Progenitor cell of endocrine pancreas (in vitro differentiated cells): ENCODE data around the gene ZBTB20. TPM values are rescaled to one million over a fixed set of nuclear protein-coding genes. Genes with fewer than 3 reads are reported as not detected.

Source experiments
- DNase-seq: peaks from one replicate; pipeline ENCODE4 v3.0.0; 2021; ENCODE audit warnings: low spot score; ENCODE audit not compliant: unreplicated experiment
- H3K27ac Mint-ChIP-seq: 2 replicates; pipeline ENCODE4 v1.8.0; 2021; ENCODE audit warnings: mild to moderate bottlenecking, moderate library complexity, mixed read lengths
- H3K27me3 Mint-ChIP-seq: 2 replicates; pipeline ENCODE4 v1.8.0; 2021; ENCODE audit warnings: mixed read lengths
- H3K36me3 Mint-ChIP-seq: 2 replicates; pipeline ENCODE4 v1.8.0; 2022; ENCODE audit warnings: mixed read lengths; ENCODE audit not compliant: insufficient read depth
- H3K4me1 Mint-ChIP-seq: 2 replicates; pipeline ENCODE4 v1.8.0; 2021; ENCODE audit warnings: low read depth, mixed read lengths
- H3K4me3 Mint-ChIP-seq: 2 replicates; pipeline ENCODE4 v1.8.0; 2021; ENCODE audit warnings: low read depth, mild to moderate bottlenecking, moderate library complexity, mixed read lengths
- H3K9me3 Mint-ChIP-seq: 2 replicates; pipeline ENCODE4 v1.8.0; 2021; ENCODE audit warnings: low read depth, mixed read lengths
- CTCF ChIP-seq: fragments of 200-600 bp; sonication (generic); IDR thresholded peaks from one replicate; pipeline ENCODE4 v1.5.0; 2021; ENCODE audit warnings: antibody characterized with exemption, mild to moderate bottlenecking; ENCODE audit not compliant: unreplicated experiment
- total RNA-seq: library from RNA; stranded (reverse); gene quantifications from 2 replicates; pipeline ENCODE4 v1.2.1, GENCODE V29; 2021

ZBTB20 gene
- total RNA-seq, 1 donor from 2014 or later, result 27.3 TPM

DNA sequence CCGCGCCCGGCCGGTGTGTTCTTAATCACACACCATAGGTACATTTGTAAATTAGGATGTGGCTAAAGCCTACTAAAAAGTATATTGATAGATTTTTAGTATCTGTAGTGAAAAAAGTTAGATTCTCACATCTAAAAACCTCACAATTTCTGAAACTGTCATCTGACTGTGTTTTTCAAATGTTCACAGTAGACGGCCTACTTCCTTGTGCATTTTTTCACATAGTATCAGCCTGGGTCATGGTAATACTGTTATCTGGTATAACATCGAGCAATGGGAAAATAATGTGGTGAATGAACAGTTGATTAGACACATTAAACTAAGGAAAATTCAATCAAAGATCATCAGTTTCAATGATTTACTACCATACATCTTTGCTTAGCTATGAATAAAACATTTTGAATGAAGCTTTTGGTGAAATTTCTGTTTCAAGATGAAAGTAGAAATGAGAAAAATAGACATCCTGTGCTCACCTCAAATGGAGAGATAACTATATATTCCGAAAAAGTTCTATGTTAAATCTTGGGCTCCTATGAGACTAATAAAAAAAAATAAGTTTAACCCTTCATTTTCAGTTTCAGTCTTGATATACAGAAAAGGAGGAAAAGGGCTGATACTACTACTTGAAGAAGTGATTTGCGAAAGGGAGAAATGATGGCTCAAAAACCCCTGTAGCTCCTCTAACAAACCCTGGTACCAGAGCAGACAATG, 262.7 kb downstream of the ZBTB20 start:
- Mint-ChIP-seq H3K27ac (no peak overlapping the region), H3K4me3 (no peak overlapping the region), H3K27me3 (no peaks in the 10 kb centered on the region), H3K4me1 (peaks cover 20% of the 10 kb centered on the region), H3K36me3 (no peaks in the 10 kb centered on the region), H3K9me3 (no peaks in the 10 kb centered on the region)
- DNase-seq, result no peak
- TF ChIP-seq CTCF, result no peak

GRCh38 chr3:114880078-114880477, 267.0 kb downstream of the ZBTB20 start:
- DNase-seq, result no peak
- Mint-ChIP-seq H3K9me3 (no peaks in the 10 kb centered on the region), H3K27me3 (no peaks in the 10 kb centered on the region), H3K27ac (no peak overlapping the region), H3K4me1 (peaks cover 6% of the 10 kb centered on the region), H3K36me3 (no peaks in the 10 kb centered on the region), H3K4me3 (no peak overlapping the region)
- TF ChIP-seq CTCF, result no peak

- H3K27me3 Mint-ChIP-seq, result no peaks in the 10 kb centered on the region
- peaks cover 5% of the 10 kb centered on the region for H3K4me1 Mint-ChIP-seq
- H3K27ac Mint-ChIP-seq, result no peak overlapping the region
- H3K4me3 Mint-ChIP-seq, result no peak overlapping the region
- H3K36me3 Mint-ChIP-seq, result no peaks in the 10 kb centered on the region
- TF ChIP-seq CTCF, result no peak
- DNase-seq, result no peak
- no peaks in the 10 kb centered on the region for H3K9me3 Mint-ChIP-seq
Measured at GRCh38 chr3:114879059-114880031, 267.7 kb downstream of the ZBTB20 start.

- Mint-ChIP-seq H3K4me3 (no peak overlapping the region), H3K27ac (no peak overlapping the region), H3K36me3 (no peaks in the 10 kb centered on the region), H3K9me3 (no peaks in the 10 kb centered on the region), H3K4me1 (peaks cover 5% of the 10 kb centered on the region), H3K27me3 (no peaks in the 10 kb centered on the region)
- TF ChIP-seq CTCF, result no peak
- no peak for DNase-seq
Measured at GRCh38 chr3:114878114-114878839, 268.8 kb downstream of the ZBTB20 start.
